DMS53 treated with DMSO at 0.1 percent for 48 hours (cell line): ENCODE data around the gene DOK7.
"Not testable (repeated sequence)": the region's sequence is repeated elsewhere in the genome, so short reads cannot be mapped to it uniquely, and the experiment has no call there.

Experiments used
- DNase-seq: peaks from one replicate; lab custom pipeline; 2025; ENCODE audit not compliant: unreplicated experiment; lab: John Stamatoyannopoulos, UW

DOK7 gene

GRCh38 chr4:3442959-3443749 is 20.0 kb upstream of the DOK7 start:
- DNase-seq = peak; percentile 22

- DNase-seq = no peak
Measured at GRCh38 chr4:3443750-3444309, 19.3 kb upstream of the DOK7 start.

- no peak for DNase-seq
Measured at GRCh38 chr4:3444351-3445110, 18.6 kb upstream of the DOK7 start.

- no peak for DNase-seq
Measured at GRCh38 chr4:3445111-3445820, 17.8 kb upstream of the DOK7 start.

GRCh38 chr4:3445829-3446545 is 17.1 kb upstream of the DOK7 start:
- DNase-seq = no peak

- no peak for DNase-seq
Measured at GRCh38 chr4:3446631-3447320, 16.3 kb upstream of the DOK7 start.

GRCh38 chr4:3447431-3448395 is 15.4 kb upstream of the DOK7 start:
- DNase-seq = no peak

GRCh38 chr4:3449047-3449573 is 14.0 kb upstream of the DOK7 start:
- no peak for DNase-seq

- no peak for DNase-seq
Measured at GRCh38 chr4:3449574-3450534, 13.3 kb upstream of the DOK7 start.

GRCh38 chr4:3450643-3451042 is 12.5 kb upstream of the DOK7 start:
- no peak for DNase-seq

GRCh38 chr4:3451956-3452355 is 11.2 kb upstream of the DOK7 start:
- no peak for DNase-seq

GRCh38 chr4:3452376-3452775 is 10.7 kb upstream of the DOK7 start:
- DNase-seq = no peak

GRCh38 chr4:3455596-3455995 is 7.5 kb upstream of the DOK7 start:
- not testable (repeated sequence) for DNase-seq

GRCh38 chr4:3458371-3458770 is 4.7 kb upstream of the DOK7 start:
- no peak for DNase-seq

GRCh38 chr4:3459156-3459555 is 4.0 kb upstream of the DOK7 start:
- not testable (repeated sequence) for DNase-seq

- no peak for DNase-seq
Measured at GRCh38 chr4:3460926-3461325, 2.2 kb upstream of the DOK7 start.

- DNase-seq = peak; percentile 89
Measured at GRCh38 chr4:3461515-3462291, 1.4 kb upstream of the DOK7 start.
